ENCODE data around the gene CCL2.

Gene CCL2

DNA sequence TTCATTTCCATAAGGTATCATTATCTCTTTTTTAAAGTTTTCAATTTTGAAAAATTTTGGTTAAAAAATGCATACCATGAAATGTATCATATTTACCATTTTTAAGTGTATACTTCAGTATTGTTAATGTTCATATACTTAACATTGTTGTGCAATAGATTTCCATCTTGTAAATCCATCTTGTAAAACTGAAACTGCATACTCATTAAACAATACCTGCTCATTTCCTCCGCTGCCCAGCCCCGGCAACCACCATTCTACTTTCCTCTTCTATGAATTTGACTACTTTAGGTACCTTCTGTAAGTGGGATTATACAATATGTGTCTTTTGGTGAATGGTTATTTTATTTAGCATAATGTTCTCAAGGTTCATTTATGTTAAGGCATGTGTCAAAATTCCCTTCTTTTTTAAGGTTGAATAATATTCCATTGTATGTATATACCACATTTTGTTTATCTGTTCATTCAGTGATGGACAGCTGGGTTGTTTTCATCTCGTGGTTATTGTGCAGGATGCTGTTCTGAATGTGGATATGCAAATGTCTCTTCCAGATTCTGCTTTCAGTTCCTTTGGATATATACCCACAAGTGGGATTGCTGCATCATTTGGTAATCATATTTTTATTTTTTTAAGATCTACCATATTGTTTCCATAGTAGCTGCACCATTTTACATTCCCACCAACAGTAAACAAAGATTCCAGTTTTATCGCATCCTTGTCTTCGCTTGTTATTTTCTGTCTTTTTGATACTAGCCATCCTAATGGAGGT, 6.7 kb downstream of the CCL2 start:
- H3K79me2 ChIP-seq (ENCODE audit: insufficient read depth, low read length): no peaks in the 10 kb centered on the region
- H3K4me2 ChIP-seq (ENCODE audit: low read depth, low read length, poor library complexity, severe bottlenecking): no peak overlapping the region
- H4K20me1 ChIP-seq (ENCODE audit: low read depth, low read length): no peaks in the 10 kb centered on the region
- H3K27me3 ChIP-seq (ENCODE audit: low read length): no peaks in the 10 kb centered on the region
- no peaks in the 10 kb centered on the region for H3K36me3 ChIP-seq (ENCODE audit: low read length)
- no peaks in the 10 kb centered on the region for H3K9me2 ChIP-seq (replicated peaks; ENCODE audit: insufficient read depth, low read length)
- H3F3A ChIP-seq (ENCODE audit: insufficient read depth): no peaks in the 10 kb centered on the region
- H2AFZ ChIP-seq (ENCODE audit: low read depth, low read length, severe bottlenecking): no peak overlapping the region
- H3K27ac ChIP-seq (ENCODE audit: low read depth, low read length): no peak overlapping the region
- no peak overlapping the region for H3K4me3 ChIP-seq (ENCODE audit: insufficient read depth, low read length, poor library complexity, severe bottlenecking)
- no peak overlapping the region for H3K9ac ChIP-seq (ENCODE audit: low read length)
- TF ChIP-seq CTCF (IDR thresholded peaks at IDR 0.05; ENCODE audit: insufficient read depth, low read length, poor library complexity, severe bottlenecking) (no peak), EZH2phosphoT487 (conservative IDR thresholded peaks at IDR 0.05; ENCODE audit: low read length) (no peak)
- H3K9me3 ChIP-seq (ENCODE audit: insufficient read depth, low read length): no peaks in the 10 kb centered on the region

DNA sequence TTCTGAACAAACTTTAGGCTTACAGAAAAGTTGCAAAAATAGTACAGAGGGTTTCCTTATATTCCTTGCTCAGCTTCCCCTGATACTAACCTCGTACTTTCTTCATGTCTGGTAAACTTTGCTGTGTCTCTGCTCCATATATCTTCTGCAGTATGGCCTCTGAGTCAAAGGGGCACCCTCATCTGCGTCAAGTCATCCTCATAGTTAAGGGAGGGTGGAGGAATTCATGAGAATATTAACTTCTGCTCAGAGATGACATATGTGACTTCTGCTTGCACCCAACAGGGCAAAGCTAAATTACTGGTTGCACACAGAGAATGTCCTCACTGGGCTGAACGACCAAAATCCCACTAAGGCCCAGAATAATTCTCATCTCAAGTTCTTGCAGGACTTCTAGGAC, 10.6 kb downstream of the CCL2 start:
- no peaks in the 10 kb centered on the region for H3K9me3 ChIP-seq (ENCODE audit: insufficient read depth, low read length)
- no peaks in the 10 kb centered on the region for H3K79me2 ChIP-seq (ENCODE audit: insufficient read depth, low read length)
- no peak overlapping the region for H3K9ac ChIP-seq (ENCODE audit: low read length)
- no peaks in the 10 kb centered on the region for H4K20me1 ChIP-seq (ENCODE audit: low read depth, low read length)
- TF ChIP-seq EZH2phosphoT487 (conservative IDR thresholded peaks at IDR 0.05; ENCODE audit: low read length): no peak
- no peak for TF ChIP-seq CTCF (IDR thresholded peaks at IDR 0.05; ENCODE audit: insufficient read depth, low read length, poor library complexity, severe bottlenecking)
- no peaks in the 10 kb centered on the region for H3K27me3 ChIP-seq (ENCODE audit: low read length)
- H3K36me3 ChIP-seq (ENCODE audit: low read length): no peaks in the 10 kb centered on the region
- no peak overlapping the region for H3K27ac ChIP-seq (ENCODE audit: low read depth, low read length)
- no peak overlapping the region for H3K4me2 ChIP-seq (ENCODE audit: low read depth, low read length, poor library complexity, severe bottlenecking)
- no peak overlapping the region for H3K4me3 ChIP-seq (ENCODE audit: insufficient read depth, low read length, poor library complexity, severe bottlenecking)
- H2AFZ ChIP-seq (ENCODE audit: low read depth, low read length, severe bottlenecking): no peak overlapping the region
- no peaks in the 10 kb centered on the region for H3K9me2 ChIP-seq (replicated peaks; ENCODE audit: insufficient read depth, low read length)
- H3F3A ChIP-seq (ENCODE audit: insufficient read depth): no peaks in the 10 kb centered on the region

- H3K9ac ChIP-seq (ENCODE audit: low read length): no peak within 1 kb of the TSS
Measured at GRCh38 chr17:34269969-34270368, 14.9 kb downstream of the CCL2 start, which contains the start of gene CCL7. TSS of gene CCL7 (plus strand) at chr17:34270221. CDS start at chr17:34270291, 70 bp downstream.

More at GRCh38 chr17:34269969-34270368, 14.9 kb downstream of the CCL2 start, which contains the start of gene CCL7:
- Histone ChIP-seq H3K36me3 (ENCODE audit: low read length) (no peaks in the 10 kb centered on the region), H3K4me2 (ENCODE audit: low read depth, low read length, poor library complexity, severe bottlenecking) (no peak within 1 kb of the TSS), H3F3A (ENCODE audit: insufficient read depth) (no peaks in the 10 kb centered on the region), H3K4me3 (ENCODE audit: insufficient read depth, low read length, poor library complexity, severe bottlenecking) (no peak within 1 kb of the TSS), H2AFZ (ENCODE audit: low read depth, low read length, severe bottlenecking) (no peak within 1 kb of the TSS), H3K9me2 (replicated peaks; ENCODE audit: insufficient read depth, low read length) (no peaks in the 10 kb centered on the region), H4K20me1 (ENCODE audit: low read depth, low read length) (no peaks in the 10 kb centered on the region), H3K9me3 (ENCODE audit: insufficient read depth, low read length) (no peaks in the 10 kb centered on the region), H3K27me3 (ENCODE audit: low read length) (no peaks in the 10 kb centered on the region), H3K27ac (ENCODE audit: low read depth, low read length) (no peak within 1 kb of the TSS), H3K79me2 (ENCODE audit: insufficient read depth, low read length) (no peaks in the 10 kb centered on the region)
- no peak for TF ChIP-seq CTCF (IDR thresholded peaks at IDR 0.05; ENCODE audit: insufficient read depth, low read length, poor library complexity, severe bottlenecking)

Measured in SU-DHL-6 (cell line).